ENCODE measurements around the gene MYO9A.
"Not testable (repeated sequence)": the region's sequence is repeated elsewhere in the genome, so short reads cannot be mapped to it uniquely, and the experiment has no call there.

The MYO9A gene

DNA sequence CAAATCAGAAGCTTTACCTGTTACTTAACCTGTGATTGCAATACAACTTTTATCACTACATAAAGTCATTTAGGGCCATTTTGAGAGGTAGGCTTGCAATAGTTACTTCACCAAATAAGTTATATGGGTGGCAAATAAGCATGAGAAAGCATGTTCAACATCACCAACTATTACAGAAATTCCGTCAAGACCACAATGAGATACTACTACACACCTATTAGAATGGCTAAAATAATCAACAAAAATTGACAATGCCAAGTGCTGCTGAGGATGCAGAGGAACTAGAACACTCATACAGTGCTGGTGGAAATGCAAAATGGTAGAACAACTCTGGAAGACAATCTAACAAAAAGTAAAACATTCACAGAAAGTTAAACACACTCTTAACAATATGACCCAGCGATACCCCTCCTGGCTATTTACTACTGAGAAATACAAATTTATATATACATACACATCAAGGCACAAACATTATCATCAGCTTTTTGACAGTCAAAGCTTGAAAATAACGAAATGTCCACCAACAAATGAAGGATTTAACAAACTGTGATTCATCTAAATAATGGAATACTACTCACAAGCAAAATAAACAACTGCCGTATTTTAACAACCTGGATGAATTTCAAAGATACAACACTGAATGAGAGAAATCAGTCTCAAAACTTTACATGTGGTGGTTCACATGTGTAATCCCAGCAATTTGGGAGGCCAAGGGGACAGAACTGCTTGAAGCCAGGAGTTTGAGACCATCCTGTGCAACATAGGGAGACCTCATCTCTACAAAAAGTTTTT lies 82.9 kb downstream of the MYO9A start:
- no peak for DNase-seq

DNA sequence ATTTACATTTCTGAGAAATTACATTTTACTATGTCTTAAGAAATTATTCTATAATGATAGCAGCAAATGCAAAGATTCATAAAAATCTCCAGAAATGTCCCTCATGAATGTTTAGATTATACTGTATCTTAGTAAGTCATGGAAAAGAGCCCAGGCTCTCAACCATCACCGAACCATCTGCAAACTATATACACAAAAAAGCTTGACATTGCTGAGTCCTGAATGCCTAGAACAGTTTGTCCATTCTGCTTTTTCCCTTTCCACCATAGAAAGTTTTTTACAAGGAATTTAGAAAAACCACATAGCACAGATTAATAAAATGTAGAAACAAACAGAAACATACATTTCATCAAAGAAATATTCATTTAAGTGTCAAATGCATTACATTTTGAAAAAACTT lies 83.6 kb downstream of the MYO9A start:
- DNase-seq: no peak

DNA sequence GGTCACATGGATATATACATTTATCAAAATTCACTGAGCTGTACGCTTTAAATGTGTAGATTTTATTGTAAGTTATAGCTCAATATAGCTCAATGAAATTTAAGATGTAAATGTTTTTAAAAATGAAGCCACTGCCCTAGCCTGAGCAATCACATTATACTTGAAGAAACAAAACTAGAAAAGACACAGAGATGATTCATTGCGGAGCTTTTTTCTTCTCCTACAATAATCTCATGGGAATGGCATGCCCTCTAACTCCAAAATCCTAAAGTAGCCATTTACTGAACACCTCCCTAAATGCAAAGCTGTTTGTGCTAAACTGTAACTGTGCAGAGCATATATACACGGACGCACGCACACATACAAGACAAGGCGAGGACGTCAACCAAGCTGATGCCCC lies 84.2 kb downstream of the MYO9A start:
- no peak for DNase-seq

DNA sequence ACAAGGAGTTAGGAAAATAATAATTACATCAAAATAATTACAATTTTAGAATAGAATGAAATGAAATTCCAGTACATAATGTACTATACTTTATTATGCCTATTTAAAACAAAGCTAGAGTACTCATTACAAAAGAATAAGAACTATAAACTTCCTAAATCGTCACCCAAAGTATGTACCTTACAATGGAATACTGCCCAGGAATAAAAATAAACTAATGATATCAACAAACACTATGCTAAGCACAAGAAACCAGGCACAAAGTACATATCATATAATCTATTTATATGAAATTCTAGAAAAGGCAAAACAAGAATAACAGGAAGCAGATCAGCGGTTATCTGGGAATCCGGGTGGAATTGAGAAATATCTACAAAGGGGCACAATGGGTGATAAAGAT lies 84.7 kb downstream of the MYO9A start:
- no peak for DNase-seq

DNA sequence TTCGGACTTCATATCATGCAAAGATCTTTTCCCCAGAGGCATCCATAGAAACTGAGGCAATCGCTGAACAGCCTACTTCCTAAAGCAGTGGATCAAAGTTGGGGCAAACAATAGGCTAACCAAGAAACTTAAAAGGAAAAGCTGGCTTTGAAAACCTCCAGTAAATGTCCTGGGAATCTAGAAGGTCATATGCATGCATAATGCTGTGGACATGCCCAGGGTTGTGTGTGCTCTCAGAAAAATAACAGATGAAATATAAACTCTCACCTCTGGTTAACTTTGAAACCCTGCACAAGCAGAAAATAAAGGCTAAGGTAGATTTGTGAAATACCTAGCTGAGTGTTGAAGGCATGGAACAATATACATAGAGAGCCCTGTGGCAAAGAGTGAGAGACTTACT lies 96.3 kb downstream of the MYO9A start:
- DNase-seq: no peak

DNA sequence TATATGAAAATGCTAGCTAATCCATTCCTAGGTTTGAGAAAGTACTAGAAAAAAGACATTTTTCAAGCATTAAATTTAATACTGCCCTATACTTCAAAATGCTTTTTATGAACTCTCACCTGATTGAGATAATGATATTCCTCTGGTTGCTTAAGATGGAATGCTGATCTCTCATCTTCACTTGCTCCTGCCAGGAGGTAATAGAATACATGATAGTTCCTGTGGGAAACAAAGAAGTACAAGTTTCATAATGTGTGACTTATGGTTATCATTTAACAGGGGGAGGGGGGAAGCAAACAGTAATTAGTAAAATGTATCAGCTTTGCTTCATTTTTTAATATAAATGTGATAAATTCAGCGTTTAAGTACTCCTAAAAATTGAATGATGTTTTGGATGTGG lies 97.2 kb downstream of the MYO9A start:
- no peak for DNase-seq

DNA sequence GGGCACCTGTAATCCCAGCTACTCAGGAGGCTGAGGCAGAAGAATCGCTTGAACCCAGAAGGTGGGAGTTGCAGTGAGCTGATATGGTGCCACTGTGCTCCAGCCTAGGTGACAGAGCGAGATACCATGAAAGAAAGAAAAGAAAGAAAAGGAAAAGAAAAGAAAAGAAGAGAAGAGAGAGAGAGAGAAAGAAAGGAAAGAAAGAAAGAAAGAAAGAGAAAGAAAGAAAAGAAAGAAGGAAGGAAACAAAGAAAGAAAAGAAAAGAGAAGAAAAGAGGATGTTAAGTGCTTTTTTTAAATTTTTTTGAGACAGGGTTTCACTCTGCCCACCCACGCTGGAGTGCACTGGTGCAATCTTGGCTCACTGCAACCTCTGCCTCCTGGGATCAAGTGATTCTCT lies 103.4 kb downstream of the MYO9A start:
- not testable (repeated sequence) for DNase-seq

DNA sequence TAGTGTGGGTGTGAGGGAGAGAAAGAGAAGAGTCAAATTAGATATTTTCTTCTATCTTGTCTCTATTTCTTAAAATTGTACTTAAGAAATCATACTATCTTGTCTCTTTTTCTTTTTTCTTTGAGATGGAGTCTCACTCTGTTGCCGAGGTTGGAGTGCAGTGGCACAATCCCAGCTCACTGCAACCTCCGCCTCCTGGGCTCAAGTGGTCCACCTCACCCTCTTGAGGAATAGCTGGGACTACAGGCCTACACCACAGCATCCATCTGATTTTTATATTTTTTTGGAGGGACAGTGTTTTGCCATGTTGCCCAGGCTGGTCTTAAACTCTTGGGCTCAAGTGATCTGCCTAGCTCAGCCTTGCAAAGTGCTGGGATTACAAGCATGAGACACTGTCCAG lies 104.2 kb downstream of the MYO9A start:
- DNase-seq: no peak

DNA sequence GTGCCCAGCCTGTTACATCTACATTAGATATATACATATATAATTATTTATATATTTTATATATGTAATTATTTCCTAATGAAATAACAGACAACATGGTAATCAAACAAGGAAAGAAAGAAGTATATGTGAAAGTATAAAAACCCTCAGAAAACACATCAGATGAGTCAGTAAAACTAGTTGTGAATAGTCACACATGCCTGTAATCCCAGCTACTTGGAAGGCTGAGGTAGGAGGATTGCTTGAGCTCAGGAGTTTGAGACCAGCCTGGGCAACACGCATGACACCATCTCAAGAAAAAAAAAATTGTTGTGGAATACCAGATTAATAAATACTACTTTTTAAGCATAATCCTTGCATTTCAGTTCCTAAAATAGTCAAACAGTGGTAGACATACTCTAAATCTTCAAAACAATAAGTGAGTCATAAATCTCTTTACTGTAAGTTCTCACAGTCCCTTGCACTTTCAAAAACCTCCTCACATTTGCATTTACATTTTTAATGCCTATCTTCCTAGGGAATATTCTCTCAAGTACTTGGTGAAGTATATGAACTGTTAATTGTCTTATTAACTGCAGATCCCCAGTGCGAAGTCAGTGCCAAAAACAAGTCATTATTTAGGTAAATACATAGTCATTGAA lies 106.5 kb downstream of the MYO9A start:
- DNase-seq: no peak

DNA sequence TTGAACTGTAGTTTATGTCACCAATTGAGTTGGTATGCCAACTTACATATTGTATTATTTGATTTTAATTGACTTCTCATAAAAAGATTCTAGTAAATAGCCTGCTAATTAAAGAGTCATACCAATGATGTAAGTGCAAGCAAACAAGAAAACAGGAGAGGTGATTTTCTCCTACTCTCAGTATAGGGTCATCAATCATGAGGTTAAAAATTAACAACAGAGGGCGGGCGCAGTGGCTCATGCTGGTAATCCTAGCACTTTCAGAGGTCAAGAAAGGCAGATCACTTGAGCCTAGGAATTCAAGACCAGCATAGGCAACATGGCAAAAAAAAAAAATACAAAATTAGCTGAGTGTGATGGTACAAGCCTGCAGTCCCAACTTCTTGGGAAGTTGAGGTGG lies 108.7 kb downstream of the MYO9A start:
- no peak for DNase-seq

DNA sequence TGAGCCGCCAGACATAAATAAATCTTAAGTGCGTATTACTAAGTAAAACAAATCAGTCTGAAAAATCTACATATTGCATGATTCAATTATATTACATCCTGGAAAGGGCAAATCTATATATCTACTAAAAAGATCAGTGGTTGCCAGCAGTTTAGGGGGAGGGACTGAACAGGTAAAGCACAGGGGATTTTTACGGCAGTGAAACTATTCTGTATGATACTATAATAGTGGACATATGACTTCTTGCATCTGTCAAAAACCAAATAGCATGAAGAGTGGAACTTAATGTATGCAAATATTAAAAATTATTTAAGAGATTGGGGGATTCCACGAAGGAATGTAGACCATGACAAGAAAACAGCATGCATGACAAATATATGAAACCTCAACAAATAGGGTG lies 111.6 kb downstream of the MYO9A start:
- no peak for DNase-seq

DNA sequence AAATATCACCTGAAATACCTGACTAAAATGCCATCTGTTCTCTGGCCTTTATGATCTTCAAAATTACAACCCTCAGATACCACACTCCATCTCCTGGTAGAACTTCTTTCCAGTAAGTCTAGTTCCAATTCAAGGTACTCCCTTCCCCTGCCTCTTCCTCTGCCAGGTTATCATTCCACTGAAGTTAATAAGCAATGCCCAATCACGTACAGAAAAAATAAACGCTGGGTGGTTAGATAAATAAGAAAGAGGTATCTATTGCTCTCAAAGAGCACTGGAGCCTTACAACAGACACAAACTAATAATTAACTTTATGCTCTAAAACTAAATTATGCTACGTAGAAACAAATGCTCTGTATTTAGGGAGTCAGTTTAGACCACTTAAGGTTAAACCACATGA lies 112.5 kb downstream of the MYO9A start:
- no peak for DNase-seq

DNA sequence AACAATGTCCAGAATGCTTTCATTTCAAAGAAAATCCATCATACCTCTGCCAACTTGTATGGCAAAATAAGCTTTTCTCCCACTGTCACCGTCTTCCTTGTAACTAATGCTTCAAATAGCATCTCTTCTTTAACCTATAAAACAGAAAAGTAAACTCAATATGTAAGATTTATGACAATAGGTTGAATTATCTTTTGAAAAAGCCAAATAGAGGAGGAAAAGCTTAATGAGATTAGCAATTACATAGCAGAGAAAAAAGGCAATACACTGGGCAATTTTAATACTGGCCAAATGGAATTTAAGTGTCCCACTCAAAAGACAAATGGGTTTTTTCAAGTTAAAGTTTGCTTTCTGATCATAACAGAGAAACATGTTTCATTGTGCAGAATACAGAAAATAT lies 118.1 kb downstream of the MYO9A start:
- no peak for DNase-seq

DNA sequence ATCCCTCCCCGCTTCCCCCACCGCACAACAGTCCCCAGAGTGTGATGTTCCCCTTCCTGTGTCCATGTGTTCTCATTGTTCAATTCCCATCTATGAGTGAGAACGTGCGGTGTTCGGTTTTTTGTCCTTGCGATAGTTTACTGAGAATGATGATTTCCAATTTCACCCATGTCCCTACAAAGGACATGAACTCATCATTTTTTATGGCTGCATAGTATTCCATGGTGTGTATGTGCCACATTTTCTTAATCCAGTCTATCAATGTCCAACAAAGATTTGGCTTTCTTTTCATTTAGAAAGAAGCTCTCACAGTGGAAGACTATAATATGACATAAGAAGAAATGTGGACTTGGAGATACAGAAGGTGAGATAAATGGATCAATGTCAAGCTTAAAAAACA lies 119.2 kb downstream of the MYO9A start:
- DNase-seq: not testable (repeated sequence)

DNA sequence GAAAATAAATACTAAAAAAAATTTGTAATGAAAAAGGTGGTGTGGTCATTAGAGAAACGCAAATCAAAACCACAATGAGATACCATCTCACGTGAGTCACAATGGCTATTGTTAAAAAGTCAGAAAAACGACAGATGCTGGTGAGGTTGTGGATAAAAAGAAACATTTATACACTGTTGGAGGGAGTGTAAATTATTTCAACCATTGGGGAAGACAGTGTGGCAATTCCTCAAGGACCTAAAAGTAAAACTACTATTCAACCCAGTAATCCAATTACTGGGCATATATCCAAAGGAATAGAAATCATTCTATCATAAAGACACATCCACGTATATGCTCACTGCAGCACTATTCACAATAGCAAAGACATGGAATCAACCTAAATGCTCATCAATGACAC lies 120.3 kb downstream of the MYO9A start:
- no peak for DNase-seq

DNA sequence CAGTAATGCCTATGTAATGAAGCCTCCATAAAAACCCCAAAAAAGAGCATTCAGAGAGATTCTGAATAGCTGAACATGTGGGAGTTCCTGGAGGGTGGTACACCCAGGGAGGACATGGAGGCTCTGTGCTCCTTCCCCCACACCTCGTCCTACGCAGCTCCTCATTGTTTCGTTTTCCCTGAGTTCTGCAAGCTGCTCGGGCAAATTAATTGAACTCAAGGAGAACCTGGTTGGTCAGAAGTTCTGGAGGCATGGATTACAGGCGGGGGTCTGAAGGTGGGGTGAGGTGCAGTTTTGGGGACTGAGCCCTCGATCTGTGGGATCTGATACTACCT lies 142.2 kb downstream of the MYO9A start:
- DNase-seq: no peak

DNA sequence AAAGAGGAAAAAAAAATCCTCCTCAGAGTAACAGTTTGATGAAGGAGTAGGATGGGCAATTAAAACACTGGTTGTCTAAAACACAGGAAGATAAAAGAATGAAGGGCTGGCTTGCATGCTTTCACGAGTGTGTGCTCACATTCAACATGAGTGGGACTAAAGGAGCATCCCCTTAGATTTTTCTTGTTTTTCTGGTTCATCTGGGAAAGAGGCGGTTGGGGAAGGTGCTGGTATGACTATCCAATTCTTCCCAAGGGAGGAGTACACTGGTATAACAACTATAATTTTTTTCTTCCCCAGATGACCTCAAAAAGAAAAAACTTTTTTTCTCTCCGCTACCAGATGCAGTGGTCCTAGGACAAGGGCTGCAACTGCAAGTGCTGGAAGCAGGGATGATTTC lies 143.7 kb downstream of the MYO9A start:
- DNase-seq: no peak

DNA sequence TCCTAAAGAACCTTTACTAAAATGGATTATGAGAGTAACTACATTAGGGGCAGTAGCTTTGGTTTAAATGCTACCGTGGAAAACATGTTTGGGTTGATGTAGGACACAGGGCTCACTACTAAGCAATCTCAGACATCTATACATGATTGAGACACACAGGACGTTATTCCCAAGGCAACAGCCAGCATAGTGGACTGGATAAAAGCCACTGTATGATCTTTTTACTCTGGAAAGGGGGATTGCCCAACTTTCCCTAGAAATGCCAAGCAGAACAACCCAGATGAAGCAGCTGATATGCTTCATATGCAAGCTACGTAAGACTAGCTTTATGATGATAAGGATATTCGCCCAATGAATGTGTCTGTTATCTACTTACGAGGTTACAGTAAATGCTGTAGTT lies 144.6 kb downstream of the MYO9A start:
- DNase-seq: no peak

DNA sequence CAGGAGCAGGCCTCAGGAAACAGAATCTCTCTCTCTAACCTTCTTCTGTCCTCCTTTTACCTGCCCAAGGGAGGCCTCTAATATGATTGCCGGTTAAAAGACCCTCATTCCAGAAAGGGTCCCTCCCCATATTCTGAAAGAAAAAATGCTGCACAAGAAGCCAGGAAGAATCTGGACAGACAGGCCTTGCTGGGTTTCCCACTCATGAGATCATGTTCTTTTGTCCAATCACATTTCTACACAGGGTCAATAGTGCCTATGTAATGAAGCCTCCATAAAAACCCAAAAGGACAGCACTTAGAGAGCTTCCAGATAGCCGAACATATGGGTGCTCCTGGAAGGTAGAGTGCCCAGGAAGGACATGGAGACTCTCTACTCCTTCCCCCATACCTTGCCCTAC lies 146.0 kb downstream of the MYO9A start:
- DNase-seq: no peak

DNA sequence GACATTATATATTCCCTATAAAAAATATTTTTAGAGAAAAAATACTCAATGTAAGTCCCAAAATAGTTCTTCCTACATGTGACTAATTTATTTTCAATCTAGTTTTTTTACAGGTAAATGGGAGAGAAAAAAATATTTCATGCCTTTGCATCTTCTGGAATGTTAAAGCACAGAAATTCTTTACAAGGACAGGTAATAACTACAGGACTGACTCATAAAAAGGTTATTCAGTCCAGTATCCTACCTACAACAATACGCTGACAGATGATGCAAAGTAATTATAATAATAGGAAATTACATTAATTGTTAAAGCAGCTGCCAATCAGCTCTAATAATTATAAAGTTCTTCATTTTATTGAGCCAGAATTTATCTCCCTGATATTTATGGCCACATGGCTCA lies 147.5 kb downstream of the MYO9A start:
- DNase-seq: no peak

DNA sequence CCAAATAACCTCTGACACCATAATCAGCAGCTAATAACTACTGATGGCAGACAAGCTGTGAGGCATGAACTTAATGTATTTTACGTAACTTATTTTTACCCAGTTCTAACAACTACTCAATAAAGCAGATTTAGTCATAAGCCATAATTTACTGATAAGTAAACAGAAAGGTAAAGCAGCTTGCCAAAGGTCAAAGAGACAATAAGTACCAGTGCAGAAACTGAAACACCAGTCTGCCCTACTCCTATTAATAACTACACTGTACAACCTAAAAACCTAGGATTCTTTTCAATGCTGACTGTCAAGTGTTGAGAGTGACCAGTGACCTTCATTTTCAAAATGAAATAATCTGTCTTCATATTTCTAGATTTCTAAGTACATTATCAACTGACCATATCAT lies 155.4 kb downstream of the MYO9A start:
- DNase-seq: no peak

DNA sequence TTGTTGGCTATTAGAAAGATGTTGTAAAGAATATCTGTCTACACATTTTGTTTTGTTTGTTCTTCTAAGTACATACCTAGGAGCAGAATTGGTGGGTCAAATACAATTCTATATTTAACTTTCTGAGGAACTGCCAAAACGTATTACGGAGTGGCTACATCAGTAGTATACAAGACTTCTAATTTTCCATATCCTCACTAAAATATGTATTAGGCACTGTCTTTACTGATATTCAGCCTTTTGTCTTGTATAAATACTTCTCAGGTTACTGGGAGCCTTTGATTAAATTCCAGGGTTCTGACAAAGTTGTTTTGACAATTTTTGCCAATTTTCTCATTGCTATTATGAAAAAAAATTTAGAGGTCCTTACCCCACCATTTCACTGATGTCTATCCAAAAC lies 160.9 kb downstream of the MYO9A start:
- no peak for DNase-seq

DNA sequence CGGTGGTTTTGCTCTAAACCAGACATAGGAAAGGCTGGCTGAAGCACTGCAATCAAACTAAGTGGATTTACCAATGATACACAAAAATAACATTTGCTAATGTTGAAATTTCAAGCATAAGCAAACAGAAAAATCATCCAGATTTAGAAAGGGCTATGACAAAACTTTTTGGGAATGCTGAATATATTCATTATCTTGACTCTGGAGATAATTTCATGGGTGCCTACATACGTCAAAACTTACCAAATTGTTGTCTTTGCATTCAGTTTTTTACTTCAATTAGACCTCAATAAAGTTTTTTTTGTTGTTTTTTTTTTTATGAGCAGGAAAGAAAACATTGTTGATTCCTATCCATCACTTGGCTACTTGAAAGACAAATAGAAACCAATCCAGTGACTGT lies 166.8 kb downstream of the MYO9A start:
- DNase-seq: no peak

DNA sequence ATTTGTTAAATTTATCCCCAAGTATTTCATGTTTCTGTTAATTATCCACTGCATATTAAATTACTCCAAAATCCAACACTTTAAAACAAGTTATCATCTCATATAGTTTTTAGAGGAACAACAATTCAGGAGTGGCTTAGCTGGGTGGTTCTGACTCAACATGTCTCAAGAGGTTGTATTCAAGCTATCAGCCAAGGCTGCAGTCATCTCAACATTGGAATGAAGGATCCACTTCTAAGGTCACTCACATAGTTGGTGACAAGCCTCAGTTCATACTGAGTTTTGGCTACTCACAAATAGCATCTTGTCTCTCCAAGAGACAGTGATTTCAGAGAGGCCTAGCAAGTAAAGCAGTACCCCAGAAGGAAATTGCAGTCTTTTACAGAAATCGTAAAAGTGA lies 172.9 kb downstream of the MYO9A start:
- no peak for DNase-seq

DNA sequence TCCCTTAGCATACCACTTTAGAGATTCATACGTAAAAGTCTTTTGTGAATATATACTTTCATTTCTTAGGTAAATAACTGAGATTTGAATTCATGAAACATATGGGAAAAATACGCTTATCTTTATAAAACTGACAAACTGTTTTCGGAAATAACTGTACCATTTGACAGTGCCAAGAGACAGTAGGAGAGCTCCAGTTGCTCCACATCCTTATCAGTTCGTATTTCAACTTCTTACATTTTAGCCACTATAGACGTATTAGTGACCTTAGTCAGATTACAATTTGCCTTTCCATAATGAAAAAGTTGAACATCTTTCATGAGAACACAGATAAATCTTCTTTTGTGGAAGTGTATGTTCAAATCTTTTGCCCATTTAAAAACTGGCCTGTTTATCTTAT lies 174.1 kb downstream of the MYO9A start:
- DNase-seq: no peak
